ENCODE measurements around the gene TSPAN5.

The TSPAN5 gene

DNA sequence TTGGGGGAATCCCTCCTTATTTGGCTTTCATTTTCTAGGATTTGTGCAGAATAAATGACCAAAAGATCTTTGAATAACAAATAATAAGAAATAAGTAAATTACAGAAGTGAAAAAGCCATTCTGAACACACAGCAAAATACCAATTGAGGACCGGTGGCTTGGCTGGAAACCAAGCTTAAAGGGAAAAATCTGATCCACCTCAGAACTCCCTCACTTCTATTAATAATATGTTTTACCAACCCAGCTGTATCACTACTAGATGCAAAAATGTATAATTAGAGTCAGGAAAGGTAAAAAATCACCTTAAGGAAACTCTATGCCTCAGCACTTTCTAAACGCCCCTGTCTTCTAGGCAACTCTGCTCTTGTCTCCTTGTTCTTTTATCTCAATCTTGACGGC lies 77.3 kb downstream of the TSPAN5 start:
- no peak for DNase-seq

- DNase-seq: no peak
Measured at GRCh38 chr4:98577956-98578355, 80.5 kb downstream of the TSPAN5 start.

GRCh38 chr4:98574816-98575215 lies 83.6 kb downstream of the TSPAN5 start:
- no peak for DNase-seq

DNA sequence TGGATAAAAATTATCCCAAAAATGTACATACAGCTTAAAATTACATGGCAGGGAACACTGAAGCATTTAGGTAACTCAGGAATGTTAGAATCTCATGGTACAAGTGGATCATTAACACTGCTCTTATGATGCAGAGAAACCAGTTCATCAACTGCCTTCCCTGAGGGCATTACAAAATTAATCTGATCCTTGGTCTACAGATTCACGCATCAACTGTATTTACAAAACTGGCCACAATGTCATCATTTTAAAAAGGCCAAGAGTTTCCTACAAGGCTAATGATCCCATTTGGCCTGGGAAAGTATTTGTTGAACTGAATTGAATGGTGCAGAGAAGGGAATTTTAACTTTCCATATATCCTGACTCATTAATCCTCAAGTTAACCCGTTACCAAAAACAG lies 84.6 kb downstream of the TSPAN5 start:
- no peak for DNase-seq

DNA sequence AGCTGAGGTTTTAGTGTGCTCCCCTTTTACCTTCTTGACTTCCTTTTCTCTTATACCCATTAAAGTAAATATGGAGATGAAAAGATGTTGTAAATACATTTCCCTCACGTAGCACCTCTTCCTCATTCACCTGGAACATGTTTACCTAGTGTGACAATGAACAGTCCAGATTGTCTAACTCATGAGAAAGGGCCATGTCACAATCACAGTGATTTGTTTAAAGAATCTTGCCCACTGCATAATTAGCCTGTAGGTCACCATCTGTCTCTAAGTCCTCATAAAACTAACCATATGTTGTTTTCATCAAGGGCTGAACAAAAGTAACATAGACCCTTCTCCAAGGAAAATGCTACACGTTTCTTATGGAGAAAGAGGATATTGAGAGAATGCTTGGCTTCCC lies 85.7 kb downstream of the TSPAN5 start:
- DNase-seq: no peak

GRCh38 chr4:98571161-98571786 lies 87.1 kb downstream of the TSPAN5 start:
- DNase-seq: no peak

DNA sequence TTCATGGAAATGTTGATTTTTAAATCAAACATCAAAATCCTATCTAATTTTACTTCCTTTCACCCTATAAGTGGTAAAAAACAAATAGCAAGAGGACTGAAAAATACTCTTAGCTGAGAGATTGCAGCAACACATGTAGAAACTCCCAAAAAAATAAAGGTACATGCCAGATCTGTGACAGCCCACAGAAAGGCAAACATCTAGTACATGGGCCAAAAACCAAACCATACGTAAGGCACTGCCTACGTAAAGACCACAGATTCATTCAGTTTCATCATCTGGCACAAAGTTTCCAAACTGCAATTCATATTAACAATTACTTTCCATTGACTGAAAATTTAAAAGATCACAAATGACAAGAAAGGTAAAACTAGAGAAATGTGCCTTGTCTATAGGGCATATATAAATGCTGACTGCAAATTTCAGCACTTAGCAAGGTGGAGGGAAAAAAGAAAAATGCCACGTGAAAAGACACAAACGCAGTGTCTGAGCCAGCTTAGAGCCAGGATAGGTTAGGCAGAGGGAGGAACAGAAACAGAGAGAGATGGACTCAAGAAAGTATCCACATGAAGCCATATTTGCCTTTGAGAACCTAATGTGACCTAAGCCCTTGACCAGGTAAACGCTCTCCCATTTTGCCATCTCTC lies 88.1 kb downstream of the TSPAN5 start:
- DNase-seq: no peak

DNA sequence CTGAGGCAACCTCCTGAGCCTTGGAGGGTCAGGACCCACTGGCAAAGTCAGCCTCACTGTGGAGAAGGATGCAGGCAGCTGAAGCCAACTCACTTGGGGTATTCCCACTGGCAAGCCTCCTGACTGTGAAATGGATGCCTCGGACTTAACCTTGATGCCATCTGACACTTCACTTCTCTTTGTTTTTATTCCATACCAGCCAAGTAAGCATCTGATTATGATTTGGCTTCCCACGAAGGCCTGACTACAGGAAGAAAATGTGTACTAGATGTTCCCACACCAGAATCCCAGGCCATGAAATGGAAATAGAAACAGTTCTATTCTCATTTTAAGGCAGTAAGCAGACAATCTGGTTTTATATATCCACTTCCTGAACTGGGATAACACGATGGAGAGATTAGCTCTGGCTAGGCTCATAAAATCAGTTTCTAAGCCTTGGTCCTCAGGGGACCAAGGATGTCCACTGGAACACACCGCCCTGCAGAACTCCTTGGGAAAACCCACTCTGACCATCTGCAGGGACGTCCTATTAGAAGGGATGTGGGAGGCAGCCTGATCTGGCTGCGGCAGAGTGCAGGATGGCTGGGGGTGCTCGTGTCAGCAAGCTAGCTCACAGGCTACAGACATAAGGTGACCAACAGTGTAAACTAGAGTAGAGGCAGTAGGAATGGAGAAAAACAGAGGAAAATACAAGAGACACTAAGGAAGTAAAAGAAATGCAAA lies 89.3 kb downstream of the TSPAN5 start:
- DNase-seq: no peak

GRCh38 chr4:98567611-98568010 lies 90.8 kb downstream of the TSPAN5 start:
- no peak for DNase-seq

- no peak for DNase-seq
Measured at GRCh38 chr4:98566361-98567008, 91.9 kb downstream of the TSPAN5 start.

GRCh38 chr4:98565681-98566301 lies 92.6 kb downstream of the TSPAN5 start:
- no peak for DNase-seq

GRCh38 chr4:98564852-98565251 lies 93.6 kb downstream of the TSPAN5 start:
- DNase-seq: no peak

DNA sequence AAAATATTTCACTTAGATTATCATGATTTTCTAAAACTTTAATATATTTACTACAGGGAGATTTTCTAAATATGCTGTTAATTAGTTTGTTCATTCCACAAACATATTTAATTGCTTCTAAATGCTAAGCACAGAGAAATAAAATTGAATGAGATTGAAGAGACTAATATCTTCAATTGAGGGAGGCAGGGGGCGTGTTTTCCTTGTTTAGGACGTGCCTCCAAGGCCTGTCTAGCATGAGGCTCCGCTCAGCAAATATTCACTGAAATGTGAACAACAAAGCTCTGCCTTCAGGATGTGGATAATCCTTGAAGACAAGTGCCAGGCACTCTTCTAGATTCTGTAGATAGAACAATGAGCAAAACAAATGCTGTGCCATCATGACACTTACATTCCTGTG lies 98.1 kb downstream of the TSPAN5 start:
- no peak for DNase-seq

GRCh38 chr4:98558471-98559169 lies 99.8 kb downstream of the TSPAN5 start:
- no peak for DNase-seq

GRCh38 chr4:98557194-98557892 lies 101.1 kb downstream of the TSPAN5 start:
- DNase-seq: no peak

GRCh38 chr4:98556451-98556850 lies 102.0 kb downstream of the TSPAN5 start:
- DNase-seq: no peak

GRCh38 chr4:98555798-98556445 lies 102.5 kb downstream of the TSPAN5 start:
- no peak for DNase-seq

- no peak for DNase-seq
Measured at GRCh38 chr4:98546910-98547594, 111.4 kb downstream of the TSPAN5 start.

DNA sequence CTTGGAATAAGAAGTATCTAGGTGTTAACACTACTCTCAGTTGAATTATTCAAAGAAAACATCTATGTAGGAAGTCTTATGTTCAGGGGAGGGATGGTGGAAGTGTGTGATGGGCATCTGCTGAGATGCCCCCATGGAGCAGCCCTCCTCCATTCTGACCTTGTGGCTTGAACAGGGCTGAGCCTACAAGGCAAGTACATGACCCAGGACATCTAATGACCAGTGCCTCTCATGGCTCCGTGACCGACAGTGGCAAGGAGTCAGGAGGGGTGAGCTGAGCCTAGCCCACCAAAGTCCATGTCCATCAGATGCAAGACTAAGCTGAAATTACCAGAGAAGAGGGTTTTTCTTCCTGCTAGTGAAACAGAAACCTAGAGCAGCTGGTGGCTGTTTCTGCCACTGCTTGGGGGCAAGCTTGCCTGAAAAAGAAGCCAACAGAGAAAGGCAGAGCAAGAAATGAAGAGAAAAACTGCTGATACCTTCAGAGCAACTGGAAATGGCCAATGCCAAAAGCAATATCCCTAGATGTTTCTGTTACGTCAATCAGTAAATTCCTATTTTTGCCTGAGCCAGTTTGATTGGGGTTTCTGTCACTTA lies 113.5 kb downstream of the TSPAN5 start:
- no peak for DNase-seq

DNA sequence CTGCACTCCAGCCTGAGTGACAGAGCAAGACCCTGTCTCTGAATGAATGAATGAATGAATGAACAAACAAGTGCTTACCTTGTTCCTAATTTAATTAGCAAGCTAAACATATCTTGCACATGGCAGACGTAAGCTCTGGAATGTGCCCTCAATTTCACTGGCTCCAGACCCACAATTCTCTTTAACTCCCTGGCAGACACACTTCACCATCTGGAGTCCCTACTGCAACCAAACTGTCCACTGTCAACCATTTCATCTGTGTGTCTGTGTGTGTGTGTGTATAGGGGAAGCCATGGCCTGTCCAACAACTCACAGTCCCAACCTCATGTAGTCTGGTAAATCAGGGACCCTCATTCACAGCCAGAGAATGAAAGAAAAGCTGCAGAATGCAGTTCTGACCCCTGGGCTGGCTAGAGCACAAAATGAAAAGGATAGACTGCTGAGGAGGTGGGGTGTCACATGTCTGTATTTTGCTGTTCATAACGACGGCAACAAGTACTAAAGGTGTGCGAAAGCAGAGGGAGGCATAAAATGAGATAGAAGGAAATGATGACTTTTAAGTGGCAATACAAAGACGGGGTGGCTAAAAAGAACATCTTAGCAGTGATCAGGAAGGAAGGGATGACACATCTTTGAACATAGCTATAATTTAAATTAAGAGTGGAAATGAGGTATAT lies 114.1 kb downstream of the TSPAN5 start:
- DNase-seq: no peak

All from activated CD8-positive, alpha-beta memory T cell treated with anti-CD3 and anti-CD28 coated beads, Interleukin-2, amount 50 U/mL, for 4 hours (primary cell).